Naive thymus-derived CD8-positive, alpha-beta T cell (primary cell): ENCODE data around the gene FCGR3B. TPM values are rescaled to one million over a fixed set of nuclear protein-coding genes. Genes with fewer than 3 reads are reported as not detected.
"Not testable (repeated sequence)": the region's sequence is repeated elsewhere in the genome, so short reads cannot be mapped to it uniquely, and the experiment has no call there.

Experiments used
- ATAC-seq, 2 donors: fragments of 150-1000 bp; cut with Tn5 transposase in 1 of 2; sonication (Bioruptor Pico), chemical (Tn5 transposase) in 1 of 2; 1 replicate in 1 of 2; 2 replicates in 1 of 2; pipeline ENCODE4 v1.10.0; 2021; ENCODE audit warnings: mild to moderate bottlenecking in 2 of 2, moderate library complexity in 2 of 2
- POLR2A ChIA-PET: fragments of 350-600 bp; sonication (Branson Sonifier 250); formaldehyde crosslinking; loops from one replicate; lab custom pipeline; 2021; ENCODE audit warnings: antibody characterized with exemption; lab: Charles Lee
- DNase-seq, 10 donors: peaks; one replicate each; pipeline versions ENCODE4 v3.0.0 to v3.0.0-alpha.2; 2020 to 2022
- H3K27ac Mint-ChIP-seq, 10 donors: one replicate each; pipeline ENCODE4 v1.8.0; 2020 to 2022; ENCODE audit warnings: mild to moderate bottlenecking in 10 of 10, mixed read lengths in 10 of 10, moderate library complexity in 4 of 10, inconsistent platforms in 1 of 10
- H3K27me3 Mint-ChIP-seq, 5 donors: one replicate each; pipeline ENCODE4 v1.8.0; 2021 to 2022; ENCODE audit warnings: mixed read lengths in 5 of 5
- H3K36me3 Mint-ChIP-seq, 3 donors: one replicate each; pipeline ENCODE4 v1.8.0; 2020 to 2022; ENCODE audit warnings: mixed read lengths in 3 of 3, mild to moderate bottlenecking in 2 of 3, inconsistent platforms in 1 of 3
- H3K4me1 Mint-ChIP-seq, 4 donors: one replicate each; pipeline ENCODE4 v1.8.0; 2021 to 2022; ENCODE audit warnings: mixed read lengths in 4 of 4
- H3K4me3 Mint-ChIP-seq, 10 donors: one replicate each; pipeline ENCODE4 v1.8.0; 2020 to 2022; ENCODE audit warnings: mild to moderate bottlenecking in 10 of 10, mixed read lengths in 10 of 10, moderate library complexity in 6 of 10, inconsistent platforms in 1 of 10
- H3K9me3 Mint-ChIP-seq, 9 donors: one replicate each; pipeline ENCODE4 v1.8.0; 2020 to 2022; ENCODE audit warnings: mixed read lengths in 9 of 9, mild to moderate bottlenecking in 3 of 9, inconsistent platforms in 1 of 9, moderate library complexity in 1 of 9
- polyA plus RNA-seq, 3 donors: library from polyadenylated mRNA; unstranded; fragments of 300-500 nt; fragmentation: Illumina TruSeq; gene quantifications; one replicate each; pipeline ENCODE4 v1.2.3, GENCODE V29; 2021
- total RNA-seq, 8 experiments: library from RNA in 2 of 8; stranded (reverse) in 2 of 8; gene quantifications; one replicate each; pipeline ENCODE4 v1.2.3 and lab custom pipeline; 2021 to 2026

Gene FCGR3B
- total and polyA plus RNA-seq, 5 experiments from 2014 or later, result 0.29 TPM; not detected in 4

DNA sequence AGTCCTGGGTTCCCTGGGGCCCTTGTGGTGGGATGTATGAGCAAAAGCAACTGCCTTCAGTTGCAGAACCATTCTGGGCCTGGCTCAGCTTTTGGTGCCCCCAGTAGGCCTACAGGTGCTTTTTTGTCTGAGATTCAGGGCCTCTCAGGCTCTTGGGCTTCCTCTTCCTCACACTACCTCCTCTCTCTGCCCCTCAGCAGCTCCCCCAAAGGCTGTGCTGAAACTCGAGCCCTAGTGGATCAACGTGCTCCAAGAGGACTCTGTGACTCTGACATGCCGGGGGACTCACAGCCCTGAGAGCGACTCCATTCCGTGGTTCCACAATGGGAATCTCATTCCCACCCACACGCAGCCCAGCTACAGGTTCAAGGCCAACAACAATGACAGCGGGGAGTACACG lies 41.6 kb downstream of the FCGR3B start:
- H3K27me3 Mint-ChIP-seq, H3K27ac Mint-ChIP-seq, H3K9me3 Mint-ChIP-seq, H3K4me3 Mint-ChIP-seq, H3K4me1 Mint-ChIP-seq, DNase-seq, ATAC-seq, POLR2A ChIA-PET, H3K36me3 Mint-ChIP-seq: not testable (repeated sequence)

DNA sequence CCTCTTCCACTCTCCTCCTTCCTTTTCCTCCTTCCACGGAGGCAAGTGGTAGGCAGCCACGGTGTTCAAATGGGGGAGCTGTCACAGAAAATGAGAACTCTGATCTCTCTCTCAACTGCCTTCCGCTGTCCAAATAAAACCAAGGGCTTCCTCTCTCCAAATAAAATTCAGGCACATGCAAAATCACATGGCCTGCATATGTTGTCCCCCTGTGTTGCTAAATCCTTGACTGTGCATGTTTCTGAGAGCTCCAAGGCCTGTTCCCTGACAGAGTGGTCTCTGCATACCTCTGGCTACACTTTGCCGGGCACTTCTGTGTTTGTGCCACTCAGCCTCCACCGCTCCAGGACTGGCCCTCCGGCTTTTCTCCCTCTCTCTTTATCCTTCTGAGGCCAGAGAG lies 42.4 kb downstream of the FCGR3B start:
- POLR2A ChIA-PET, H3K27me3 Mint-ChIP-seq, H3K27ac Mint-ChIP-seq, ATAC-seq, H3K4me3 Mint-ChIP-seq, H3K36me3 Mint-ChIP-seq, H3K9me3 Mint-ChIP-seq, DNase-seq, H3K4me1 Mint-ChIP-seq: not testable (repeated sequence)

DNA sequence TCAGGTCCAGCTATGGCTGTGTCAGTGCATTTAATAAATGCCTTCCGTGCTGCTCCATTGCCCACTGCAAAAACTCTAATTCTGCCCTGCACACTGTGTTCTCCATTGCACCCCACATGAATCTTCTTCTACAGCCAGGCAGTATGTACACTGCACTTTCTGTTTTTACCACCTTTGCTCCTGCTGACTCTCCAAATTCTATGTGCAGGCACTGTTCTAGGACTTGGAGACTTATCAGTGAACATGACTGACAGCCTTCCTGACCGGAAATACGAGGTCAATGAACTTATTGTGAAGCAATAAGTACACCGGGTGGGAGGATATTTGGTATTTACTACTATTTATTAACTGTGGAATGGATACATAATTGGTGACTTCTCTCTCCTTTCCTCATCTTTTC lies 48.1 kb downstream of the FCGR3B start:
- H3K36me3 Mint-ChIP-seq, H3K9me3 Mint-ChIP-seq, H3K4me3 Mint-ChIP-seq, H3K27me3 Mint-ChIP-seq, POLR2A ChIA-PET, H3K4me1 Mint-ChIP-seq, H3K27ac Mint-ChIP-seq, ATAC-seq, DNase-seq: not testable (repeated sequence)

DNA sequence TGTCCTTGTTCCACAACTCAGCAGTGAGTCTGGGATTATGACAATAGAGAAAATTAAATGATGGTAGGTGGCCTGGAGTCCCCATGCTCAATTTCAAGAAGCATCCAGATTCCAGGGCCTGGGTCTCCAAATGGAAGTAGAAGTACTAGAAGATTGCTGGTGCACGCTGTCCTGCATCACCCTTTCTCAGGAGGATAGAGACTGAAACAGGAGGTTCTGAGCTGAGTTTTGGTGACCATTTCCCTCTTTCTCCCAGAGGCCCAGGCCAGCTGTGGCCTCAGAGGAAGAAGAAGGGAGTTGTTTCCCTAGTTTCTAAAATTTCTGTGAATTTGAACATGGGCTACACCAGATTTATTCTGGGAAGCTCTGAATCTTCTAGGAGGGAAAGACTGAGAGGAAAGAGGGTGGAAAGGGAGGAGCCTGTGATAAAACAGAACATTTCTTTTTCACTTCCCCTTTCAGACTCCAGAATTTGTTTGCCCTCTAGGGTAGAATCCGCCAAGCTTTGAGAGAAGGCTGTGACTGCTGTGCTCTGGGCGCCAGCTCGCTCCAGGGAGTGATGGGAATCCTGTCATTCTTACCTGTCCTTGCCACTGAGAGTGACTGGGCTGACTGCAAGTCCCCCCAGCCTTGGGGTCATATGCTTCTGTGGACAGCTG lies 50.0 kb downstream of the FCGR3B start:
- H3K4me1 Mint-ChIP-seq, H3K4me3 Mint-ChIP-seq, ATAC-seq, DNase-seq, H3K9me3 Mint-ChIP-seq, H3K36me3 Mint-ChIP-seq, H3K27ac Mint-ChIP-seq, H3K27me3 Mint-ChIP-seq, POLR2A ChIA-PET: not testable (repeated sequence)

DNA sequence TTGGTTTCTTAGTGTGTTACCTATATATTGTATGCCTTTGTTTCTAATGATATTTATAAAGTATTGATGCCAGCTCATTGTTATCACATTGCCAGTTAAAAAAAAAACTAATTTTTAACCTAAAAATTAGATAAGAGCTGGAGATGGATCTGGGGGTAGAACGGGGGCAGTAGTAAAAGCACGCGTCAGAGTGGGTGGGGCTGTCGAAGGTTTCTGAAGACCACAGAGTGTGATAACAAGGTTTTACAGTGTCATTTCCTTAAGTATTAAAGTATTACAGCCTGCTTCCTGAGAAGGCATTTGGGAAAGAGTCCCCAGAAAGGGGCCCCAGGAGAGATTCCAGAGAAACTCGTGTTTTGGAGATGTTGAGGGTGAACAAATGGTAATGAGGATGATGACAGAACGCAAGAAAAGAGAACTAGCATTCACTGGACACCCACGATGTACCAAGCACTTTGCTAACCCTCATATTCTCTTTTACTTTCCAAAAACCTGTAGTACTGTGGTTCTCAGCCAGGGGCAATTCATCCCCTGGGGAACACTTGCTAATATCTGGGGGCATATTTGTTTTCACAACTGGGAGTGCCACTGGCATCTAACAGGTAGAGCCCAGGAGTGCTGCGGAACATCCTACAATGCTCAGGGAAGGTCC lies 51.0 kb downstream of the FCGR3B start:
- ATAC-seq, result peak in 1 of 2 donors; percentile 81
- H3K27me3 Mint-ChIP-seq, H3K4me3 Mint-ChIP-seq, H3K4me1 Mint-ChIP-seq, H3K36me3 Mint-ChIP-seq, H3K27ac Mint-ChIP-seq, H3K9me3 Mint-ChIP-seq, DNase-seq, POLR2A ChIA-PET: not testable (repeated sequence)

DNA sequence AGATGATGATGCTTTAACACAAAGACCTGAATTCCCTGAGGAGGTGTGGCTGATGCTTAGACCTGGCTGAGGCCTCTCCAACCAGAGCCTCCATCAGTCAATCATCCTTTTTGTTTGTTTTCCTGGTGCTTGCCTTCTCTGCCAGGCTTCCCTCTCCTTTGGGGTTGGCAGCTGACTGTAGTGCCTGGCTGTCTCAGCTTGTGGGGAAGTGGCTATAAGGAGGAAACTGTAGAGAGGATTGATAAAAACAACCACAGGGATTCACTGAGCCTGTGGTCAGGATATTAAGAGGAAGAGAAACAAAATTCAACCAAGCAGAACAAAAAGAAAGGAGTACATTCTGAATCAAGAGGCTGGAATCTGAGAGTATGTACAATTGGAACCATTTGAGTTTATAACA lies 54.3 kb downstream of the FCGR3B start:
- H3K4me3 Mint-ChIP-seq, H3K36me3 Mint-ChIP-seq, H3K9me3 Mint-ChIP-seq, H3K27ac Mint-ChIP-seq, DNase-seq, H3K27me3 Mint-ChIP-seq, H3K4me1 Mint-ChIP-seq, ATAC-seq, POLR2A ChIA-PET: not testable (repeated sequence)

Other genes with a start within 250 kb of the FCGR3B start
- under 1 TPM; 0.34 to 0.52 TPM for gene FCGR2A, start 125.7 kb downstream of the FCGR3B start, total RNA-seq
- gene FCGR2A, start 125.7 kb downstream of the FCGR3B start, polyA plus RNA-seq, result under 1 TPM in 2 of 3 donors, not detected in 1; 0.41 to 0.84 TPM
- 1 to 10 TPM; 3.1 to 3.6 TPM for gene HSPA6, start 106.6 kb downstream of the FCGR3B start, total RNA-seq
- under 1 TPM in 1 of 3 donors, not detected in 2; 0.06 TPM for gene HSPA6, start 106.6 kb downstream of the FCGR3B start, polyA plus RNA-seq
- gene FCGR3A, start 81.4 kb downstream of the FCGR3B start, total RNA-seq, result 1 to 10 TPM in 1 of 2 experiments, under 1 TPM in 1; 0.74 to 1.1 TPM
- 10 to 100 TPM in 1 of 3 donors, 1 to 10 TPM in 2; 1.7 to 33.2 (median 2.3) TPM for gene FCGR3A, start 81.4 kb downstream of the FCGR3B start, polyA plus RNA-seq
- gene FCGR2B, start 32.0 kb upstream of the FCGR3B start, total RNA-seq, result 1 to 10 TPM; 3.1 to 3.5 TPM
- gene FCGR2B, start 32.0 kb upstream of the FCGR3B start, polyA plus RNA-seq, result under 1 TPM in 2 of 3 donors, not detected in 1; 0.16 to 0.23 TPM
- gene FCRLA, start 76.1 kb upstream of the FCGR3B start, total RNA-seq, result 1 to 10 TPM; 5.0 to 6.4 TPM
- under 1 TPM in 2 of 3 donors, not detected in 1; 0.56 to 0.95 TPM for gene FCRLA, start 76.1 kb upstream of the FCGR3B start, polyA plus RNA-seq
- gene FCRLB, start 90.4 kb upstream of the FCGR3B start, total RNA-seq, result 1 to 10 TPM; 1.1 to 1.2 TPM
- gene FCRLB, start 90.4 kb upstream of the FCGR3B start, polyA plus RNA-seq, result 1 to 10 TPM in 1 of 3 donors, under 1 TPM in 2; 0.77 to 2.1 (median 0.98) TPM
- gene DUSP12, start 118.6 kb upstream of the FCGR3B start, total RNA-seq, result 10 to 100 TPM; 38.4 to 39.4 TPM
- 10 to 100 TPM; 62.7 to 73.1 (median 71.1) TPM for gene DUSP12, start 118.6 kb upstream of the FCGR3B start, polyA plus RNA-seq
- gene ATF6, start 135.1 kb upstream of the FCGR3B start, total RNA-seq, result 10 to 100 TPM; 23.5 to 24.3 TPM
- 10 to 100 TPM; 15.8 to 17.6 (median 16.3) TPM for gene ATF6, start 135.1 kb upstream of the FCGR3B start, polyA plus RNA-seq